Fibroblast of skin of abdomen (primary cell): ENCODE data around the gene DHRS12.
A peak's percentile ranks its signal among the peaks of the same experiment; 100 is the strongest.
"Not testable (repeated sequence)": the region's sequence is repeated elsewhere in the genome, so short reads cannot be mapped to it uniquely, and the experiment has no call there.

Experiments used
- DNase-seq: peaks from one replicate; pipeline ENCODE4 v3.0.0-alpha.2; 2013

The DHRS12 gene

GRCh38 chr13:51827254-51827653 lies 23.3 kb upstream of the DHRS12 start:
- DNase-seq: no peak

- DNase-seq: no peak
Observed at GRCh38 chr13:51826606-51827005, 22.6 kb upstream of the DHRS12 start.

- no peak for DNase-seq
Observed at GRCh38 chr13:51825681-51826254, 21.8 kb upstream of the DHRS12 start.

GRCh38 chr13:51825165-51825592 lies 21.2 kb upstream of the DHRS12 start:
- DNase-seq: no peak

GRCh38 chr13:51824712-51825111 lies 20.7 kb upstream of the DHRS12 start:
- DNase-seq: not testable (repeated sequence)

GRCh38 chr13:51823863-51824262 lies 19.9 kb upstream of the DHRS12 start:
- DNase-seq: no peak

- no peak for DNase-seq
Observed at GRCh38 chr13:51823359-51823758, 19.4 kb upstream of the DHRS12 start.

GRCh38 chr13:51822106-51822815 lies 18.3 kb upstream of the DHRS12 start:
- DNase-seq: no peak

- DNase-seq: no peak
Observed at GRCh38 chr13:51821606-51822005, 17.6 kb upstream of the DHRS12 start.

GRCh38 chr13:51820016-51820597 lies 16.1 kb upstream of the DHRS12 start:
- DNase-seq: no peak

GRCh38 chr13:51819544-51819943 lies 15.6 kb upstream of the DHRS12 start:
- no peak for DNase-seq

- DNase-seq: peak; percentile 4
Observed at GRCh38 chr13:51818781-51819511, 15.0 kb upstream of the DHRS12 start.

- no peak for DNase-seq
Observed at GRCh38 chr13:51818276-51818675, 14.3 kb upstream of the DHRS12 start.

GRCh38 chr13:51817717-51818116 lies 13.8 kb upstream of the DHRS12 start:
- DNase-seq: no peak

GRCh38 chr13:51816604-51817249 lies 12.8 kb upstream of the DHRS12 start:
- no peak for DNase-seq

- no peak for DNase-seq
Observed at GRCh38 chr13:51815848-51816247, 11.9 kb upstream of the DHRS12 start.

- DNase-seq: peak; percentile 47
Observed at GRCh38 chr13:51814825-51815650, 11.1 kb upstream of the DHRS12 start.

- no peak for DNase-seq
Observed at GRCh38 chr13:51814071-51814470, 10.1 kb upstream of the DHRS12 start.

- no peak for DNase-seq
Observed at GRCh38 chr13:51811920-51812451, 8.0 kb upstream of the DHRS12 start.

GRCh38 chr13:51811046-51811445 lies 7.1 kb upstream of the DHRS12 start:
- no peak for DNase-seq

- DNase-seq: no peak
Observed at GRCh38 chr13:51808811-51809210, 4.8 kb upstream of the DHRS12 start.

- DNase-seq: no peak
Observed at GRCh38 chr13:51807041-51807440, 3.1 kb upstream of the DHRS12 start.
